ENCODE data around the gene CDKN1C. TPM values are rescaled to one million over a fixed set of nuclear protein-coding genes. Genes with fewer than 3 reads are reported as not detected.

The CDKN1C gene
- polyA plus RNA-seq, 1 donor from 2014 or later = 36.7 TPM

DNA sequence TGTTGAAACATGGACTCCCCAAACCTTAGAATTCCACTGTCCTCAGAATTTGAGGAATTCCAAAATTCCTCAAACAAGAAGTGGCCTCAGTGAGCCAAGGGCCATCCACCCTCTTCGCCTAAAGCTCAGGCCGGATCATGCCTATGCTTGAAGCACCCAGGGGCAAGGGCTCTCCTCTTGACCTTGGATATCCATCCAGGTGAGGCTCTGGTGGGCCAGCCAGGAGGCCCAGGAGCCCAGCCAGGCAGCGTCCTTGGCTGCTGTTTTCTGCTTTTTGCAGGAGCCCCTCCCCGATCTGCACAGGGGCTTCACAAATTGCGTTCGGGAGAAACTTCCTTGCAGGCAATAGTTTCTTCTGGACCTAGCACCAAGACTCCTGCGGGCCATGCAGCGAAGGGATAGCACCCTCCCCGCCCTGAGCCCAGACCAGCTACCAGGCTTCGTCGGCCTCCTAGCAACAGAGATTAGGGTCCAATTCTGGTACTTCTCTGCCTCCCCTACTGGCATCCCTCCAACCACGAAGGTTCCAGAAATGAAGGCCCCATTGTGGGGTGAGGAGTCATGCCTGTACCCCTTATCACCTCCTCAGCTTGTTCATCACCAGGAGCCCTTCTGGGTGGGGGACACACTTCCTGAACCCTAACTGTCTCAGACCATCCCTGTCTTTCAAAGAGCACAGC is 41.7 kb upstream of the CDKN1C start:
- Histone ChIP-seq H3K27me3 (ENCODE audit: insufficient read depth, low read depth, low read length) (peaks cover 54% of the 10 kb centered on the region), H3K9ac (ENCODE audit: low read length) (no peak overlapping the region), H4K20me1 (ENCODE audit: insufficient read depth) (no peaks in the 10 kb centered on the region), H3F3A (ENCODE audit: insufficient read depth, low read length, poor library complexity, severe bottlenecking) (no peaks in the 10 kb centered on the region), H3K9me2 (ENCODE audit: insufficient read depth, low read length) (no peaks in the 10 kb centered on the region), H3K9me3 (ENCODE audit: low read length) (no peaks in the 10 kb centered on the region), H3K4me3 (ENCODE audit: low read length) (no peak overlapping the region), H2AFZ (ENCODE audit: low read depth, low read length) (no peak overlapping the region), H3K79me2 (replicated peaks; ENCODE audit: insufficient read depth, low read length) (no peaks in the 10 kb centered on the region), H3K36me3 (ENCODE audit: insufficient read depth, low read length) (no peaks in the 10 kb centered on the region), H3K27ac (ENCODE audit: low read length) (no peak overlapping the region), H3K4me2 (ENCODE audit: low read length) (no peak overlapping the region)
- TF ChIP-seq TAF1 (IDR thresholded peaks at IDR 0.05; ENCODE audit: low read depth) (no peak), RAD21 (conservative IDR thresholded peaks at IDR 0.05) (no peak), MXI1 (conservative IDR thresholded peaks at IDR 0.05; ENCODE audit: poor library complexity, severe bottlenecking) (no peak), EZH2 (IDR thresholded peaks at IDR 0.05; ENCODE audit: borderline replicate concordance, insufficient read depth, low read length, poor library complexity, severe bottlenecking) (no peak), SMC3 (conservative IDR thresholded peaks at IDR 0.05; ENCODE audit: poor library complexity) (no peak), POLR2AphosphoS5 (IDR thresholded peaks at IDR 0.05) (no peak), REST (IDR thresholded peaks at IDR 0.05; ENCODE audit: borderline replicate concordance) (no peak), EP300 (conservative IDR thresholded peaks at IDR 0.05; ENCODE audit: poor library complexity, severe bottlenecking) (no peak)
- TF ChIP-seq, protein P1, sequence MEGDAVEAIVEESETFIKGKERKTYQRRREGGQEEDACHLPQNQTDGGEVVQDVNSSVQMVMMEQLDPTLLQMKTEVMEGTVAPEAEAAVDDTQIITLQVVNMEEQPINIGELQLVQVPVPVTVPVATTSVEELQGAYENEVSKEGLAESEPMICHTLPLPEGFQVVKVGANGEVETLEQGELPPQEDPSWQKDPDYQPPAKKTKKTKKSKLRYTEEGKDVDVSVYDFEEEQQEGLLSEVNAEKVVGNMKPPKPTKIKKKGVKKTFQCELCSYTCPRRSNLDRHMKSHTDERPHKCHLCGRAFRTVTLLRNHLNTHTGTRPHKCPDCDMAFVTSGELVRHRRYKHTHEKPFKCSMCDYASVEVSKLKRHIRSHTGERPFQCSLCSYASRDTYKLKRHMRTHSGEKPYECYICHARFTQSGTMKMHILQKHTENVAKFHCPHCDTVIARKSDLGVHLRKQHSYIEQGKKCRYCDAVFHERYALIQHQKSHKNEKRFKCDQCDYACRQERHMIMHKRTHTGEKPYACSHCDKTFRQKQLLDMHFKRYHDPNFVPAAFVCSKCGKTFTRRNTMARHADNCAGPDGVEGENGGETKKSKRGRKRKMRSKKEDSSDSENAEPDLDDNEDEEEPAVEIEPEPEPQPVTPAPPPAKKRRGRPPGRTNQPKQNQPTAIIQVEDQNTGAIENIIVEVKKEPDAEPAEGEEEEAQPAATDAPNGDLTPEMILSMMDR (IDR thresholded peaks at IDR 0.05; ENCODE audit: poor library complexity, severe bottlenecking) = no peak

GRCh38 chr11:2926611-2927051 is 41.1 kb upstream of the CDKN1C start:
- Histone ChIP-seq H3K9me2 (ENCODE audit: insufficient read depth, low read length) (no peaks in the 10 kb centered on the region), H2AFZ (ENCODE audit: low read depth, low read length) (no peak overlapping the region), H3F3A (ENCODE audit: insufficient read depth, low read length, poor library complexity, severe bottlenecking) (no peaks in the 10 kb centered on the region), H3K4me2 (ENCODE audit: low read length) (no peak overlapping the region), H3K9ac (ENCODE audit: low read length) (no peak overlapping the region), H4K20me1 (ENCODE audit: insufficient read depth) (no peaks in the 10 kb centered on the region), H3K9me3 (ENCODE audit: low read length) (no peaks in the 10 kb centered on the region), H3K27ac (ENCODE audit: low read length) (no peak overlapping the region), H3K79me2 (replicated peaks; ENCODE audit: insufficient read depth, low read length) (no peaks in the 10 kb centered on the region), H3K4me3 (ENCODE audit: low read length) (no peak overlapping the region), H3K27me3 (ENCODE audit: insufficient read depth, low read depth, low read length) (peaks cover 48% of the 10 kb centered on the region), H3K36me3 (ENCODE audit: insufficient read depth, low read length) (no peaks in the 10 kb centered on the region)
- TF ChIP-seq RAD21 (conservative IDR thresholded peaks at IDR 0.05) (no peak), REST (IDR thresholded peaks at IDR 0.05; ENCODE audit: borderline replicate concordance) (no peak), SMC3 (conservative IDR thresholded peaks at IDR 0.05; ENCODE audit: poor library complexity) (no peak), MXI1 (conservative IDR thresholded peaks at IDR 0.05; ENCODE audit: poor library complexity, severe bottlenecking) (no peak), TAF1 (IDR thresholded peaks at IDR 0.05; ENCODE audit: low read depth) (no peak), EZH2 (IDR thresholded peaks at IDR 0.05; ENCODE audit: borderline replicate concordance, insufficient read depth, low read length, poor library complexity, severe bottlenecking) (no peak), POLR2AphosphoS5 (IDR thresholded peaks at IDR 0.05) (no peak), EP300 (conservative IDR thresholded peaks at IDR 0.05; ENCODE audit: poor library complexity, severe bottlenecking) (no peak)

Measured in neural cell (in vitro differentiated cells).